H1 (cell line): ENCODE data around the gene ACSF2. TPM values are rescaled to one million over a fixed set of nuclear protein-coding genes. Genes with fewer than 3 reads are reported as not detected.
A peak's percentile ranks its signal among the peaks of the same experiment; 100 is the strongest.

Experiments used
- BCL11A ChIP-seq, 2 experiments: IDR thresholded peaks; one replicate each; pipeline ENCODE4 v1.6.1; 2011; ENCODE audit warnings: low read depth in 2 of 2, low read length in 2 of 2, mild to moderate bottlenecking in 2 of 2
- CREB1 ChIP-seq: IDR thresholded peaks from 2 replicates; pipeline ENCODE4 v1.6.1; 2012; ENCODE audit warnings: inconsistent platforms
- EGR1 ChIP-seq: IDR thresholded peaks from 2 replicates; pipeline ENCODE4 v1.6.1; 2011; ENCODE audit warnings: low read depth, low read length, borderline replicate concordance
- EZH2 ChIP-seq: fragments of 200-600 bp; sonication (generic); IDR thresholded peaks from 2 replicates; pipeline ENCODE4 v1.7.1; 2012; ENCODE audit warnings: low read depth, mild to moderate bottlenecking, moderate library complexity, low read length, inconsistent platforms; ENCODE audit not compliant: severe bottlenecking
- GABPA ChIP-seq: IDR thresholded peaks from 2 replicates; pipeline ENCODE4 v1.6.1; 2011; ENCODE audit warnings: mild to moderate bottlenecking, low read length, moderate library complexity, borderline replicate concordance; ENCODE audit not compliant: insufficient read depth
- JUN ChIP-seq: IDR thresholded peaks from 2 replicates; pipeline ENCODE4 v1.6.1; 2011; ENCODE audit warnings: low read depth, mild to moderate bottlenecking, improper control_type of control experiment, low read length
- PHF8 ChIP-seq: fragments of 200-600 bp; sonication (generic); conservative IDR thresholded peaks from 2 replicates; pipeline ENCODE4 v1.7.1; 2012; ENCODE audit warnings: low read depth, mild to moderate bottlenecking, inconsistent platforms, low read length, moderate library complexity
- RBBP5 ChIP-seq: IDR thresholded peaks from 2 replicates; pipeline ENCODE4 v1.7.1; 2012; ENCODE audit warnings: low read depth, mild to moderate bottlenecking, inconsistent platforms, low read length, moderate library complexity, borderline replicate concordance
- SIN3A ChIP-seq, 2 experiments: IDR thresholded peaks in 1 of 2; conservative IDR thresholded peaks in 1 of 2; 2 replicates each; pipeline ENCODE4 v1.6.1; 2011 to 2012; ENCODE audit warnings: low read length in 2 of 2, improper control_type of control experiment in 1 of 2, low read depth in 1 of 2, mild to moderate bottlenecking in 1 of 2
- SIX5 ChIP-seq: IDR thresholded peaks from 2 replicates; pipeline ENCODE4 v1.6.1; 2011; ENCODE audit warnings: mild to moderate bottlenecking, low read depth, low read length
- TAF1 ChIP-seq: IDR thresholded peaks from 2 replicates; pipeline ENCODE4 v1.6.1; 2011; ENCODE audit warnings: mild to moderate bottlenecking, low read depth, low read length
- polyA plus RNA-seq, 7 experiments: library from polyadenylated mRNA; depleted of rRNA in 3 of 7; stranded (reverse) in 5 of 7; unstranded in 2 of 7; fragments of >200 nt in 5 of 7; fragments of 200-250 nt in 2 of 7; gene quantifications; 1 replicate in 5 of 7; 2 replicates in 1 of 7; 4 replicates in 1 of 7; pipeline versions ENCODE4 v1.2.1 to v1.2.3, GENCODE V29; 2011 to 2013; ENCODE audit warnings: missing spikeins in 2 of 7, mixed read lengths in 2 of 7
- total RNA-seq: library from RNA; stranded (reverse); fragmentation: NEBNext Ultra II Directional; extraction: Animal tissue kit (Norgen Biotek cat#: 25700); gene quantifications from 2 replicates; pipeline ENCODE4 v1.2.1, GENCODE V29; 2021
- TF ChIP-seq, protein P1 (sequence below): IDR thresholded peaks from 2 replicates; pipeline ENCODE4 v1.6.1; 2012; ENCODE audit warnings: inconsistent platforms
- TF ChIP-seq, protein P2 (sequence below): IDR thresholded peaks from 2 replicates; pipeline ENCODE4 v1.6.1; 2012; ENCODE audit warnings: inconsistent platforms

Gene ACSF2
- total and polyA plus RNA-seq, 2 of the 8 experiments (the other 6 are each of a cell fraction or from before 2014, with no cell fraction given) = 14.5 to 16.3 TPM

DNA sequence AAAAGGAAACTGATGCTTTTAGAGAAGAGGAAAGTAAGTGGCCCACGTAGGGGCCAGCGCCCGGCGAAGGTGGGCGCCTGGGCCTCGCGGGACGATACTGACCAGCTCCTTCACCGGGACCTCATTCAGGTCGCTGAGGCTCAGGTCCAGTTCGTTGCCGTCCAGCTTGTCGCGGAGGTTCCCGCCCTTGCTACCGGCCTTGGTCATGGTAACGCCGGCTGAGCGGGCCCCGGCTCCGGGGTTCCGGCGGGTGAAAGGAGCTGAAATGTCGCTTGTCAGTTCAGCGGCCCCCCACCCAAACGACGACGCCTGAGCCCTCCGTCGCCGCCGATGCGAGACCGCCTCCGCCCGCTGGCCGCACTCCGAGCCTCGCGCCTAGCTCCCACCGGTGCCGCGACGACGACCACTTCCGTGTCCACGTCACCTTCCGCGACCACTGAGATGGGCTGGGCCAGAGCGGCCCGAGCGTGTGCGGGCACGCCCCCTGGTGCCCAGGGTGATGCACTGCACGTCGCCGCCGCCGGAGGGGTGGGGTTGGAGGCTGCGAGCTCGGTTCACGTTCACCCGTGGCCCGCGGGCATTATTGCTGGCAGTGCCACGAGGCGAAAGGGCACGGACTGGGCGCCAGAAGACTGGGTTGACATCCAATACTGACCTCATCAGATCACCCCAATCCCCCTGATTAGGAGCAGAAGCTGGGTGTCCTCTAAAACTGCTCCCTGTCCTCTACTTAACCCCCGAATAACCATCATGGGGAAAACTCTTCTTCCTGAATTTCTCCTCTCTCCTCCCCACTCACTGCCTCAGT lies 28.7 kb upstream of the ACSF2 start, which contains the start of gene LRRC59 (continued):
- TF ChIP-seq JUN (peak; percentile 3; the same call in 1 of the 2 replicates), EZH2 (no peak), EGR1 (peak; percentile 74), GABPA (no peak), CREB1 (peak; percentile 96), SIN3A (conservative IDR thresholded peaks at IDR 0.05 in 1 of 2, IDR thresholded peaks at IDR 0.05 in 1 of 2; ENCODE audit: low read depth in 1 of 2, low read length in 2 of 2) (peak; percentile 94 to 98), RBBP5 (peak; percentile 98), SIX5 (no peak), BCL11A (IDR thresholded peaks at IDR 0.05; ENCODE audit: low read depth in 2 of 2, low read length in 2 of 2) (no peak), TAF1 (peak; percentile 81), PHF8 (peak; percentile 91)
- TF ChIP-seq, protein P1, sequence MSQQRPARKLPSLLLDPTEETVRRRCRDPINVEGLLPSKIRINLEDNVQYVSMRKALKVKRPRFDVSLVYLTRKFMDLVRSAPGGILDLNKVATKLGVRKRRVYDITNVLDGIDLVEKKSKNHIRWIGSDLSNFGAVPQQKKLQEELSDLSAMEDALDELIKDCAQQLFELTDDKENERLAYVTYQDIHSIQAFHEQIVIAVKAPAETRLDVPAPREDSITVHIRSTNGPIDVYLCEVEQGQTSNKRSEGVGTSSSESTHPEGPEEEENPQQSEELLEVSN = peak; percentile 71; the same call in 1 of the 2 replicates
- TF ChIP-seq, protein P2, sequence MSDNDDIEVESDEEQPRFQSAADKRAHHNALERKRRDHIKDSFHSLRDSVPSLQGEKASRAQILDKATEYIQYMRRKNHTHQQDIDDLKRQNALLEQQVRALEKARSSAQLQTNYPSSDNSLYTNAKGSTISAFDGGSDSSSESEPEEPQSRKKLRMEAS = peak; percentile 93
